GM12891 (cell line): ENCODE measurements around the gene THSD4.

ENCODE experiments used
- DNase-seq: peaks from one replicate; pipeline ENCODE4 v3.0.0; 2011; ENCODE audit warnings: low spot score; ENCODE audit not compliant: insufficient read length
- FAIRE-seq: peaks from 2 replicates; lab custom pipeline; 2011; peaks lifted over from hg19 to GRCh38; lab: Jason Lieb, UNC
- PAX5 ChIP-seq: IDR thresholded peaks from 2 replicates; pipeline ENCODE4 v1.6.1; 2011; ENCODE audit warnings: low read length, moderate library complexity, mild to moderate bottlenecking; ENCODE audit not compliant: insufficient read depth, severe bottlenecking
- POLR2A ChIP-seq: IDR thresholded peaks from 2 replicates; pipeline ENCODE4 v1.6.1; 2011; ENCODE audit warnings: low read depth, low read length, control low read depth
- POLR2AphosphoS5 ChIP-seq: IDR thresholded peaks from 2 replicates; pipeline ENCODE4 v1.6.1; 2011; ENCODE audit warnings: low read depth, low read length, control low read depth
- POU2F2 ChIP-seq: IDR thresholded peaks from 2 replicates; pipeline ENCODE4 v1.6.1; 2011; ENCODE audit warnings: low read depth, mild to moderate bottlenecking, control low read depth, low read length, moderate library complexity
- SPI1 ChIP-seq: IDR thresholded peaks from 2 replicates; pipeline ENCODE4 v1.6.1; 2011; ENCODE audit warnings: low read depth, low read length, control low read depth
- TAF1 ChIP-seq: IDR thresholded peaks from 2 replicates; pipeline ENCODE4 v1.6.1; 2011; ENCODE audit warnings: low read depth, low read length, control low read depth

THSD4 gene

GRCh38 chr15:71082803-71083202 is 32.5 kb upstream of the THSD4 start:
- DNase-seq, result no peak
- no peak for FAIRE-seq

DNA sequence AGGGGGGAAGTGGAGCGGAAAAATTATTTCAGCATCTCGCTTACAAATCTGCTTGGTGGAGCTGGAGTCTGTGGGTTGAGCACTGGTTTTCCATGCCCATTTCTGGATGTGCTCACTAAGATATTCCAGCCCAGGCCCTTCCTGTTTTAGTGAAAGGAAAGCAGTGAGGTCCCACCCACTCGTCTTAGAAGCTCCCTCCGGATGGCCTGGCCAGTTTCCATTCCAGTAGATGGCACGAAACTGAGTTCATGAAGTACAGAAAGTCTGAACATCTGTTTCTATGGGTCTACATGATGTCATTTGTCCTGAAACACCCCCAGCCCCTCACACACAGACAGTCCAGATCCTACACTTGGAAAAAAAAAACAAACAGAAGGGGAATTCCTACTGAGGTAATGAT is 31.9 kb upstream of the THSD4 start:
- FAIRE-seq (no peak), DNase-seq (no peak)
- TF ChIP-seq TAF1, result no peak
- no peak for TF ChIP-seq POLR2A
- TF ChIP-seq PAX5, result no peak
- no peak for TF ChIP-seq POU2F2
- TF ChIP-seq SPI1, result no peak
- no peak for TF ChIP-seq POLR2AphosphoS5

More at GRCh38 chr15:71082803-71083202, 32.5 kb upstream of the THSD4 start:
- TF ChIP-seq POLR2AphosphoS5, result no peak
- no peak for TF ChIP-seq POLR2A
- TF ChIP-seq SPI1, result no peak
- no peak for TF ChIP-seq PAX5
- no peak for TF ChIP-seq POU2F2
- TF ChIP-seq TAF1, result no peak

- TF ChIP-seq POLR2AphosphoS5 (no peak), POLR2A (no peak), TAF1 (no peak)
- FAIRE-seq (no peak), DNase-seq (no peak)
Observed at GRCh38 chr15:71084264-71084663, 31.0 kb upstream of the THSD4 start.

DNA sequence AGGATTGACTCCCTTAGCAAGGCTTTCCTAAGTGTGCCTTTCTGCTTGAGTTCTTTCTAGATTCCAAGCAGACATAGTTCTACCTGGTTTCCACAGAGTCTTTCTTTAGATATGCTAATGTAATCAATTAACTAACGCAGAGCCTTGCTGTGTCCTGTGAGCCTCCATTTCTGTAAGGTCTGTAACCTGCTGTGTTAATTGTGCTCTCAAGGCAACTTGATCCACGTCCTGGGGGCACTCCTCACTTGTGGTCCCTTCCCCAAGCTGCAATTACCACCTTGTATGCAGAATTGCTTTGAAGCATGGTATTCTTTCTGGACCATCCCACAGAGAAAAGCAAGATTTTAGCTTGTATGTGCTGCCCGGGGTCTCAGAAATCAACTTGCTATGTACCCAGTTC is 29.5 kb upstream of the THSD4 start:
- TF ChIP-seq POLR2A (no peak), POU2F2 (no peak), POLR2AphosphoS5 (no peak), TAF1 (no peak), PAX5 (no peak), SPI1 (no peak)
- no peak for FAIRE-seq
- DNase-seq, result no peak

DNA sequence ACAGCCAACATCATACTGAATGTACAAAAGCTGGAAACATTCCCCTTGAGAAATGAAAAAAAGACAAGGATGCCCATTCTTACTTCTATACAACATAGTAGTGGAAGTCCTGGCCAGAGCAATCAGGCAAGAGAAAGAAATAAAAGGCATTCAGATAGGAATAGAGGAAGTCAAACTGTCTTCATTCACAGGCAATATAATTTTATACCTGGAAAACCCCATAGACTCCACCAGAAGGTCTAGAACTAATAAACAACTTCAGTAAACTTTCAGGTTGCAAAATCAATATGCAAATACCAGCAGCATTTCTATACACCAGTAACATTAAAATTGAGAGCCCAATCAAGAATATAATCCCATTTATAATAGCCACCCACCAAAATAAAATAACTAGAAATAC is 27.1 kb upstream of the THSD4 start:
- no peak for DNase-seq
- FAIRE-seq, result no peak
- TF ChIP-seq SPI1 (no peak), POU2F2 (no peak), POLR2AphosphoS5 (no peak), PAX5 (no peak), TAF1 (no peak), POLR2A (no peak)

DNA sequence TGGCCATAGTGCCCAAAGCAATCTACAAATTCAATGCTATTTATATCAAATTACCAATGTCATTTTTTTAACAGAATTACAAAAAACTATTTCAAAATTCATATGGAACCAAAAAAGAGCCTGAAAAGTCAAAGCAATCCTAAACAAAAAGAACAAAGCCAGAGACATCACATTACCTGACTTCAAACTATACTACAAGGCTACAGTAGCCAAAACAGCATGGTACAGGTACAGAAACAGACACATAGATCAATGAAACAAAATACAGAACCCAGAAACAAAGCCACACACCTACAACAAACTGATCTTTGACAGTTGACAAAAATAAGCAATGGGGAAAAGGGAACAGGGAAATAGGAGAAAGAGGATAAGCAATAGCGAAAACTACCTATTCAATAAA is 26.6 kb upstream of the THSD4 start:
- no peak for TF ChIP-seq POLR2AphosphoS5
- no peak for TF ChIP-seq POU2F2
- no peak for TF ChIP-seq TAF1
- TF ChIP-seq SPI1, result no peak
- TF ChIP-seq POLR2A, result no peak
- TF ChIP-seq PAX5, result no peak
- no peak for FAIRE-seq
- DNase-seq, result no peak

- FAIRE-seq (no peak), DNase-seq (no peak)
- TF ChIP-seq POLR2AphosphoS5 (no peak), POU2F2 (no peak), TAF1 (no peak), SPI1 (no peak), POLR2A (no peak), PAX5 (no peak)
Observed at GRCh38 chr15:71089801-71090200, 25.5 kb upstream of the THSD4 start.

DNA sequence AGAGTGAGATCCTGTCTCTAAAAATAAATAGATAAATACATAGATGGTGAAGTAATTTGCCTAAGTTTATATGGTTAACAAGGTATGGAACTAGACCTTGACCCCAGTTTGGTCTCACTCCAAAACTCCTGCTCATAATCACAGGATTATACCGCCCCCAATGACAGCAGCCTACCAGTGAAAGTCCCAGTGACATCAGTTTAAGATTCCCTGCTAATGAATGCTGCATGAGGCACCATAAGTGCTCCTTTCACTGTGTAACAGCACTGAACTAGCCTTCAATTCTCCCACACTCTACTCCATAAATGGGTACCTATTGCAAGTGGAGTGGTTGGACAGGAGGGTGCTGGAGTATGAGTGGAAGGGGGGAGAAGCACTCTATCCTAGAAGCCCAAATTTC is 23.7 kb upstream of the THSD4 start:
- FAIRE-seq (no peak), DNase-seq (no peak)
- TF ChIP-seq POLR2A (no peak), TAF1 (no peak), SPI1 (no peak), POLR2AphosphoS5 (no peak), PAX5 (no peak), POU2F2 (no peak)

DNA sequence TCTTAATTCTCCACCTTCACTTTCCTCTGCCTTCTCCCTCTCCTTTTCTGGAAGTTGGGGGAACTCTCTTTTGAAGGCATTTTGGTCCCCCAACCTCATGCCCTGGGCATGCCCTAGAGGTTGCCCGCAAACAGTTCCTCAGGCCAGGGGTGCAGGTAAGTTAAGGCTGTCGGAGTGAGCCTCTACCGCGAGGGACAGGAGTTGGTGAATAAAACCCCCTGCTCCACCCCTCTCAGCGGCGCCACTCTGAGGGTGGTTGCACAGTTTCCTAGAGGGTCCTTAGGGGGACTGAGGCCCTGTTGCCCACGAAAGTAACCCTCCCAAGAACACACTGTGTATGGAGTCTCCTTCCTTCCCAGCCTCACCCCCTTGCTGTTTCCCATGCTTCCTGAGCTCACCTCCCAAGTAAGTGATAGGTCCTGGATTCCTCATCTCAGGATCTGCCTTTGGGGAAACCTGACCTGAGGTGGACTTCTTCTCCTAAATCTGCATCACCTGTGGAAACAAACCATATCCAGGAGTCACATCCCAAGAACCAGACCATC is 23.1 kb upstream of the THSD4 start:
- FAIRE-seq (no peak), DNase-seq (no peak)
- TF ChIP-seq SPI1 (no peak), POU2F2 (no peak), POLR2AphosphoS5 (no peak), TAF1 (no peak), POLR2A (no peak), PAX5 (no peak)

DNA sequence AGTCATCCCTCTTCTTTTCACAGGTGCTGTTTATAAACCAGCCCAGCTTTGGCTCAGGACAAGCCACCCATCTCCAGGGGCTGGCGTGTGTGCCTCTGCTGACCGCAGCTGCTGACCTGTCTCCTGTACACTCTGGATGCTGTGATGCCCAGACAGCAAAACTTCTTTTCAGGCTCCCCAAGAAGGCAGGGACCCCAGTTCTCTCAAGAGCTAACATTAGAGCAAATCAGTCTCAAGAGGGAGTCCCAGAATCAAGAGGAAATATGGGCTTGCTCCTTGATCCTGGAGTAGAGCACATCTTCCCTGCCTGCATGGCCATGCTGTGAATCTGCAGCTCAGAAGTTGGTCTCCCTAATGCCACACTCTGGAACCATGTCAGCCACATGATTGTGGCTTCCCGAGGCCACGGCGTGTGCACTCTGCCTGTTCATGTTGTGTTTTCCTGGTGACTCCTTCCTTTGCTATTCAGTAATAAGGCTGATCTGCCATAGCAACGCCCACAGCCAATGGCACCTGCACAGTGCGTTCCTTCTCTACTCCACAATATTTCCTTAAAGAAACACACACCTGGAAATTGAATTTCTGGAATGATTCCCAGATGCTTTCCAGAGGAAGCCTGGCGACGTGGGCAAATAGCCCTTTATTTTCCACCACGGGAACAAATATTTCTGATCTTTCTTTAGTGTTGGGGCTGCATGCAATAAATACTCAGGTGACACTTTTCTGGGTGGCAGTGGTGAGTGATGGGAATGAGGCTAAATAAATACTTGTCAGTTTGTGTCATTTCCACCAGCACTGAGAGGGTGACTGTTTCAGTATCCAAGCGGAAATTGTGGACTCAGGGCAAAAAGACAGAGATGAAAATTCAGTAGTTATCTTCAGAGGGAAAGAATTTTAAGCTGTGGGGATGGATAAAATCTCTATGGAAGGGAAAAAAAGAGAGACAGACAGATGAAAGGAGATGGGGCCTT is 21.9 kb upstream of the THSD4 start:
- FAIRE-seq (no peak), DNase-seq (no peak)
- no peak for TF ChIP-seq POLR2AphosphoS5
- TF ChIP-seq POLR2A, result no peak
- TF ChIP-seq POU2F2, result no peak
- TF ChIP-seq SPI1, result no peak
- TF ChIP-seq TAF1, result no peak
- no peak for TF ChIP-seq PAX5
